Measurements from ENCODE around the gene COL4A4.

COL4A4 gene

GRCh38 chr2:227106845-227107759 is 56.9 kb downstream of the COL4A4 start:
- H3K36me3 ChIP-seq (ENCODE audit: insufficient read depth, low read length) = no peaks in the 10 kb centered on the region
- TF ChIP-seq, protein P1, sequence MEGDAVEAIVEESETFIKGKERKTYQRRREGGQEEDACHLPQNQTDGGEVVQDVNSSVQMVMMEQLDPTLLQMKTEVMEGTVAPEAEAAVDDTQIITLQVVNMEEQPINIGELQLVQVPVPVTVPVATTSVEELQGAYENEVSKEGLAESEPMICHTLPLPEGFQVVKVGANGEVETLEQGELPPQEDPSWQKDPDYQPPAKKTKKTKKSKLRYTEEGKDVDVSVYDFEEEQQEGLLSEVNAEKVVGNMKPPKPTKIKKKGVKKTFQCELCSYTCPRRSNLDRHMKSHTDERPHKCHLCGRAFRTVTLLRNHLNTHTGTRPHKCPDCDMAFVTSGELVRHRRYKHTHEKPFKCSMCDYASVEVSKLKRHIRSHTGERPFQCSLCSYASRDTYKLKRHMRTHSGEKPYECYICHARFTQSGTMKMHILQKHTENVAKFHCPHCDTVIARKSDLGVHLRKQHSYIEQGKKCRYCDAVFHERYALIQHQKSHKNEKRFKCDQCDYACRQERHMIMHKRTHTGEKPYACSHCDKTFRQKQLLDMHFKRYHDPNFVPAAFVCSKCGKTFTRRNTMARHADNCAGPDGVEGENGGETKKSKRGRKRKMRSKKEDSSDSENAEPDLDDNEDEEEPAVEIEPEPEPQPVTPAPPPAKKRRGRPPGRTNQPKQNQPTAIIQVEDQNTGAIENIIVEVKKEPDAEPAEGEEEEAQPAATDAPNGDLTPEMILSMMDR (IDR thresholded peaks at IDR 0.05; ENCODE audit: borderline replicate concordance, extremely low read depth, low read length, poor library complexity, severe bottlenecking) = peak; percentile 84
- no peak for TF ChIP-seq EZH2 (IDR thresholded peaks at IDR 0.05; ENCODE audit: borderline replicate concordance, low read depth, low read length, severe bottlenecking)
- H3K4me1 ChIP-seq (ENCODE audit: insufficient read depth, low read length) = no peaks in the 10 kb centered on the region
- peak; percentile 57 for DNase-seq
- H3K27ac ChIP-seq (ENCODE audit: low read length) = no peak overlapping the region
- no peak overlapping the region for H3K4me3 ChIP-seq (ENCODE audit: low read depth in 1 of 2, low read length in 2 of 2)
- H3K9me3 ChIP-seq (ENCODE audit: insufficient read depth, low read length, severe bottlenecking) = no peaks in the 10 kb centered on the region
- H2AFZ ChIP-seq (ENCODE audit: low read depth, low read length) = no peak overlapping the region
- H3K79me2 ChIP-seq (ENCODE audit: insufficient read depth, low read length) = no peaks in the 10 kb centered on the region
- H4K20me1 ChIP-seq (ENCODE audit: insufficient read depth, low read length) = no peaks in the 10 kb centered on the region
- no peak overlapping the region for H3K9ac ChIP-seq (ENCODE audit: low read depth, low read length)
- peak; percentile 82 for ATAC-seq (ENCODE audit: insufficient read depth, low read depth)
- H3K4me2 ChIP-seq (ENCODE audit: insufficient read depth, low read length) = no peak overlapping the region
- H3K27me3 ChIP-seq (ENCODE audit: insufficient read depth, low read length, poor library complexity) = no peaks in the 10 kb centered on the region

DNA sequence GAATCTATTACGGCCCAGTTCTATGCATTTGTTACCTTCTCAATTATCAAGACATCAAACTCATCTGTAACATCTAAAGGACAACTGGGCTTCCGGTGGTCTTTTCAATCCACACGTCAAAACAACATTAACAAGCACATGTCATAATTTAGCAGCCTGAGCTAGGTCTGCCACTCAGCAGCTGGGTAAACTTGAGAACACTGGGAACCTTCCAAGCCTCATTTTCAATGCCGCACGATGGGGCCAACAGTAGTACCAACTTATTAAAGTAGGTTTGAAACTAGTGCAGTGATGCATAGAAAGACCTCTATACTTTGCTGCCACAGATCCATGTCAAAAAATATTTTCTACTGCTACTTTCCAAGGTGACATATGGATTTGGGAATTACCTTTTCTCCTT is 60.4 kb downstream of the COL4A4 start:
- no peak overlapping the region for H3K4me3 ChIP-seq (ENCODE audit: low read depth in 1 of 2, low read length in 2 of 2)
- no peaks in the 10 kb centered on the region for H4K20me1 ChIP-seq (ENCODE audit: insufficient read depth, low read length)
- H3K27ac ChIP-seq (ENCODE audit: low read length) = no peak overlapping the region
- no peaks in the 10 kb centered on the region for H3K36me3 ChIP-seq (ENCODE audit: insufficient read depth, low read length)
- no peaks in the 10 kb centered on the region for H3K4me1 ChIP-seq (ENCODE audit: insufficient read depth, low read length)
- H3K4me2 ChIP-seq (ENCODE audit: insufficient read depth, low read length) = no peak overlapping the region
- DNase-seq = no peak
- H3K27me3 ChIP-seq (ENCODE audit: insufficient read depth, low read length, poor library complexity) = no peaks in the 10 kb centered on the region
- H3K9me3 ChIP-seq (ENCODE audit: insufficient read depth, low read length, severe bottlenecking) = no peaks in the 10 kb centered on the region
- no peak for TF ChIP-seq EZH2 (IDR thresholded peaks at IDR 0.05; ENCODE audit: borderline replicate concordance, low read depth, low read length, severe bottlenecking)
- TF ChIP-seq, protein P1 (IDR thresholded peaks at IDR 0.05; ENCODE audit: borderline replicate concordance, extremely low read depth, low read length, poor library complexity, severe bottlenecking) = no peak
- H2AFZ ChIP-seq (ENCODE audit: low read depth, low read length) = no peak overlapping the region
- ATAC-seq (ENCODE audit: insufficient read depth, low read depth) = no peak
- H3K9ac ChIP-seq (ENCODE audit: low read depth, low read length) = no peak overlapping the region
- no peaks in the 10 kb centered on the region for H3K79me2 ChIP-seq (ENCODE audit: insufficient read depth, low read length)

DNA sequence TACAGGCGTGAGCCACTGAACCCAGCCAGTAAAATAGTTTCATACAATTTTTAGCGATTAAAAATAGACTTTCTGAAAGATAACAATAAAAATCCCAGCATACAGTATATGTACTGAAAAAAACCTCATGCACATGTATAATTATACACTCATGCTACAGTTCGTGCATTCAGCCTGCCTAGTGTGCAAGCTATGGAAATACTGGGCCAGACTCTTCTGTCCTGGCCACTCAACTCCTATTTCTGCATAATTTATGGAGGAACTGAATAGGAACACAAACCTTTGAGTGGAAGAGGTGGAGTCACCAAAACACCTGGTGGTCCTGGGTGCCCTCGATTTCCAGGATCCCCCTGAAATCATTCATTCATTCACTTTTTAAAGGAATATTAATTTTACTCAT is 64.7 kb downstream of the COL4A4 start:
- Histone ChIP-seq H3K9ac (ENCODE audit: low read depth, low read length) (no peak overlapping the region), H3K27me3 (ENCODE audit: insufficient read depth, low read length, poor library complexity) (no peaks in the 10 kb centered on the region), H3K4me1 (ENCODE audit: insufficient read depth, low read length) (no peaks in the 10 kb centered on the region), H3K36me3 (ENCODE audit: insufficient read depth, low read length) (no peaks in the 10 kb centered on the region), H4K20me1 (ENCODE audit: insufficient read depth, low read length) (no peaks in the 10 kb centered on the region), H2AFZ (ENCODE audit: low read depth, low read length) (no peak overlapping the region), H3K79me2 (ENCODE audit: insufficient read depth, low read length) (no peaks in the 10 kb centered on the region), H3K27ac (ENCODE audit: low read length) (no peak overlapping the region), H3K4me2 (ENCODE audit: insufficient read depth, low read length) (no peak overlapping the region), H3K4me3 (ENCODE audit: low read depth in 1 of 2, low read length in 2 of 2) (no peak overlapping the region), H3K9me3 (ENCODE audit: insufficient read depth, low read length, severe bottlenecking) (no peaks in the 10 kb centered on the region)
- DNase-seq = no peak
- no peak for TF ChIP-seq EZH2 (IDR thresholded peaks at IDR 0.05; ENCODE audit: borderline replicate concordance, low read depth, low read length, severe bottlenecking)
- ATAC-seq (ENCODE audit: insufficient read depth, low read depth) = no peak

GRCh38 chr2:227098162-227098515 is 65.9 kb downstream of the COL4A4 start:
- Histone ChIP-seq H3K4me1 (ENCODE audit: insufficient read depth, low read length) (no peaks in the 10 kb centered on the region), H4K20me1 (ENCODE audit: insufficient read depth, low read length) (no peaks in the 10 kb centered on the region), H3K4me3 (ENCODE audit: low read depth in 1 of 2, low read length in 2 of 2) (no peak overlapping the region), H3K27ac (ENCODE audit: low read length) (no peak overlapping the region), H3K27me3 (ENCODE audit: insufficient read depth, low read length, poor library complexity) (no peaks in the 10 kb centered on the region), H3K4me2 (ENCODE audit: insufficient read depth, low read length) (no peak overlapping the region), H3K36me3 (ENCODE audit: insufficient read depth, low read length) (no peaks in the 10 kb centered on the region), H3K9ac (ENCODE audit: low read depth, low read length) (no peak overlapping the region), H2AFZ (ENCODE audit: low read depth, low read length) (no peak overlapping the region), H3K9me3 (ENCODE audit: insufficient read depth, low read length, severe bottlenecking) (no peaks in the 10 kb centered on the region), H3K79me2 (ENCODE audit: insufficient read depth, low read length) (no peaks in the 10 kb centered on the region)
- DNase-seq (no peak), ATAC-seq (ENCODE audit: insufficient read depth, low read depth) (no peak)
- no peak for TF ChIP-seq EZH2 (IDR thresholded peaks at IDR 0.05; ENCODE audit: borderline replicate concordance, low read depth, low read length, severe bottlenecking)

Measured in DND-41 (cell line).